ENCODE results near the gene AUTS2.
"Not testable (repeated sequence)": the region's sequence is repeated elsewhere in the genome, so short reads cannot be mapped to it uniquely, and the experiment has no call there.

The AUTS2 gene

GRCh38 chr7:70343519-70343918 lies 745.2 kb downstream of the AUTS2 start:
- DNase-seq: no peak

GRCh38 chr7:70344726-70345125 lies 746.5 kb downstream of the AUTS2 start:
- DNase-seq: no peak

GRCh38 chr7:70346844-70347462 lies 748.7 kb downstream of the AUTS2 start:
- no peak for DNase-seq

- no peak for DNase-seq
Measured at GRCh38 chr7:70347463-70348254, 749.4 kb downstream of the AUTS2 start.

GRCh38 chr7:70349031-70349430 lies 750.8 kb downstream of the AUTS2 start:
- no peak for DNase-seq

GRCh38 chr7:70349819-70350218 lies 751.5 kb downstream of the AUTS2 start:
- no peak for DNase-seq

GRCh38 chr7:70352088-70352487 lies 753.8 kb downstream of the AUTS2 start:
- no peak for DNase-seq

GRCh38 chr7:70352906-70353305 lies 754.6 kb downstream of the AUTS2 start:
- DNase-seq: no peak

- DNase-seq: no peak
Measured at GRCh38 chr7:70353330-70353945, 755.2 kb downstream of the AUTS2 start.

GRCh38 chr7:70353946-70354335 lies 755.7 kb downstream of the AUTS2 start:
- no peak for DNase-seq

- no peak for DNase-seq
Measured at GRCh38 chr7:70354409-70355169, 756.3 kb downstream of the AUTS2 start.

- DNase-seq: no peak
Measured at GRCh38 chr7:70355198-70356020, 757.1 kb downstream of the AUTS2 start.

GRCh38 chr7:70356085-70356786 lies 758.0 kb downstream of the AUTS2 start:
- DNase-seq: no peak

- no peak for DNase-seq
Measured at GRCh38 chr7:70356787-70357328, 758.6 kb downstream of the AUTS2 start.

GRCh38 chr7:70360557-70360956 lies 762.3 kb downstream of the AUTS2 start:
- no peak for DNase-seq

GRCh38 chr7:70361821-70362220 lies 763.5 kb downstream of the AUTS2 start:
- no peak for DNase-seq

- DNase-seq: not testable (repeated sequence)
Measured at GRCh38 chr7:70364393-70364792, 766.1 kb downstream of the AUTS2 start.

GRCh38 chr7:70371652-70372051 lies 773.4 kb downstream of the AUTS2 start:
- DNase-seq: no peak

- DNase-seq: no peak
Measured at GRCh38 chr7:70372768-70373515, 774.7 kb downstream of the AUTS2 start.

- no peak for DNase-seq
Measured at GRCh38 chr7:70374772-70375533, 776.7 kb downstream of the AUTS2 start.

Measured in stimulated activated CD4-positive, alpha-beta T cell treated with anti-CD3 and anti-CD28 coated beads, Interleukin-4, amount 100 ng/mL, for 24 hours (primary cell).